Body of pancreas (tissue), 4 donors: Measurements from ENCODE around the gene RARB. TPM values are rescaled to one million over a fixed set of nuclear protein-coding genes. Genes with fewer than 3 reads are reported as not detected.

Experiments used
- ATAC-seq: fragments of 150-250 bp; one replicate; pipeline ENCODE4 v1.9.1; 2016
- DNase-seq, 4 donors: peaks; one replicate each; pipeline ENCODE4 v3.0.0-alpha.2; 2019
- H3K27ac ChIP-seq, 4 donors: fragments of 200-600 bp; sonication (generic); 1 replicate in 3 of 4; 2 replicates in 1 of 4; pipeline versions ENCODE4 v1.5.1 to v1.6.1; 2016 to 2019; ENCODE audit warnings: mild to moderate bottlenecking in 1 of 4, mixed read lengths in 1 of 4, moderate library complexity in 1 of 4
- H3K27me3 ChIP-seq, 2 donors: fragments of 200-600 bp; sonication (generic); one replicate each; pipeline ENCODE4 v1.6.0; 2016; ENCODE audit warnings: mild to moderate bottlenecking in 1 of 2
- H3K36me3 ChIP-seq, 2 donors: fragments of 200-600 bp; sonication (generic); replicated peaks in 1 of 2; 2 replicates each; pipeline ENCODE4 v1.5.1; 2016; ENCODE audit warnings: low read depth in 2 of 2; ENCODE audit not compliant: insufficient read depth in 1 of 2
- H3K4me1 ChIP-seq: fragments of 200-600 bp; sonication (generic); one replicate; pipeline ENCODE4 v1.6.0; 2016
- H3K4me3 ChIP-seq, 2 donors: fragments of 200-600 bp; sonication (generic); 1 replicate in 1 of 2; 2 replicates in 1 of 2; pipeline ENCODE4 v1.5.1; 2016 to 2019
- H3K9me3 ChIP-seq, 3 donors: fragments of 200-600 bp; sonication (generic); 1 replicate in 2 of 3; 2 replicates in 1 of 3; pipeline ENCODE4 v1.5.1; 2016
- CTCF ChIP-seq, 7 experiments: fragments of 450-650 bp in 4 of 7; fragments of 200-600 bp in 3 of 7; sonication (generic) in 3 of 7; IDR thresholded peaks; one replicate each; pipeline ENCODE4 v1.5.1; 2016 to 2019; ENCODE audit warnings: antibody characterized with exemption in 7 of 7
- POLR2A ChIP-seq, 3 donors: fragments of 450-650 bp; IDR thresholded peaks; one replicate each; pipeline ENCODE4 v1.6.1; 2016; ENCODE audit warnings: antibody characterized with exemption in 3 of 3, mild to moderate bottlenecking in 2 of 3
- WGBS, 2 donors: methylation state at CpG; one replicate each; pipeline ENCODE4 v1.1.5; 2017; 5-methylcytosine and 5-hydroxymethylcytosine counted together
- intact Hi-C: fragments of 100-400 bp; cut with DNase I; formaldehyde crosslinking; loops from one replicate; pipeline ENCODE4 v1.15.1; 2023
- total RNA-seq, 2 donors: library from RNA; depleted of rRNA; stranded (reverse); fragments of >200 nt; gene quantifications; one replicate each; pipeline ENCODE4 v1.1.0, GENCODE V29; 2016

The RARB gene
- total RNA-seq, 2 donors from 2014 or later = 1.8 to 3.0 TPM

DNA sequence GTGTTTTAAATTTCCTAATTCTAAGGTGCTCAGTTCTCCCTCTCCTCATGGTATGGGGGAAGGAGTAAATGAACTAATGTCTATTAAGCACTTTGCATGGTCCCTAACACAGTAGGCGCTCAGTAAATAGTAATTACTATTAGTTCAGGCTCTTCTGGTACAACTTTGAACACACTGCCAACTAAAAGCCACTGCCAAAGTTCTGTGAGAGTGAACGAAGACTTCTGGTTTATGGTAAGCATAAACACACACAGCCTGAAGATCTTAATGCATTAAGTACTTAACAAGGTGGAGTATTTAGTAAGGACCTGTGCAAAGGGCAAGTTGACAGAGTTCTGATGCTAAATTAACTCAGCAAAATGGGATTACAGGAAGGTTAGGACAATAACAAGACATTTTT, 24.7 kb downstream of the RARB start:
- DNase-seq = no peak
- Histone ChIP-seq H3K9me3 (no peaks in the 10 kb centered on the region), H3K4me3 (no peak overlapping the region), H3K4me1 (peaks cover 28% of the 10 kb centered on the region), H3K36me3 (no peaks in the 10 kb centered on the region), H3K27me3 (no peaks in the 10 kb centered on the region), H3K27ac (no peak overlapping the region)
- ATAC-seq = no peak
- 91 to 93% methylated on average over 2 of the region's 2 CpGs for WGBS, 2 donors
- TF ChIP-seq CTCF (IDR thresholded peaks at IDR 0.05) (no peak), POLR2A (IDR thresholded peaks at IDR 0.05) (no peak)
- intact Hi-C loops = no loop called here

DNA sequence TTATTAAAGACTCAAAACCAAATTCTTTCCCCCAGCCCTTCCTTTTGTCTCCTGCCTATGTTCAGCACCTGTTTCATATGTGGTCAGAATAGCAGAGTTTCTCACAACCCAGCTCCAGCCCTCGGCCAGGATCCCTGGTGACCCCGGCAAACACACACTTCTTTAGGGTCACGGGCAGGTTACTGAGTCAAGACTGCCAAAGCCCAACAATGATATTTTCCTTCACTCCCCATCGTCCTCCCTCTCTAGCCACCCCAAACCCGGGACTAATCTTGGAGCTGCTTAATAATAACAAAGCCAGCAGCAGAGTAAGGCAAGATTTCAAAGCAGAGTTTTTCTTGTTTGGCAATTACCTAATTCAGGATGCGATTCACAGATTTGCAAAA, 25.5 kb downstream of the RARB start:
- Histone ChIP-seq H3K4me1 (peaks cover 32% of the 10 kb centered on the region), H3K36me3 (no peaks in the 10 kb centered on the region), H3K27ac (no peak overlapping the region), H3K9me3 (no peaks in the 10 kb centered on the region), H3K4me3 (no peak overlapping the region), H3K27me3 (no peaks in the 10 kb centered on the region)
- DNase-seq (no peak), ATAC-seq (no peak)
- WGBS, 2 donors = 65 to 68% methylated on average over 6 of the region's 6 CpGs
- intact Hi-C loops = no loop called here
- TF ChIP-seq CTCF (IDR thresholded peaks at IDR 0.05) (no peak), POLR2A (IDR thresholded peaks at IDR 0.05) (no peak)

- TF ChIP-seq CTCF (IDR thresholded peaks at IDR 0.05) (no peak), POLR2A (IDR thresholded peaks at IDR 0.05) (no peak)
- DNase-seq = no peak
- H3K27ac ChIP-seq = peak overlapping the region in 1 of 4 donors; percentile 32
- no peaks in the 10 kb centered on the region for H3K36me3 ChIP-seq
- H3K4me3 ChIP-seq = no peak overlapping the region
- H3K4me1 ChIP-seq = peaks cover 35% of the 10 kb centered on the region
- peak; percentile 45 for ATAC-seq
- 64% methylated on average over 16 of the region's 16 CpGs for WGBS, 2 donors
- H3K9me3 ChIP-seq = no peaks in the 10 kb centered on the region
- H3K27me3 ChIP-seq = no peaks in the 10 kb centered on the region
- intact Hi-C loops = no loop called here
Observed at GRCh38 chr3:25454005-25454927, 26.2 kb downstream of the RARB start.

GRCh38 chr3:25455441-25456132, 27.5 kb downstream of the RARB start:
- no peaks in the 10 kb centered on the region for H3K27me3 ChIP-seq
- ATAC-seq (no peak), DNase-seq (no peak)
- WGBS, 2 donors = 60 to 64% methylated on average over 8 of the region's 8 CpGs
- peaks cover 38% of the 10 kb centered on the region for H3K4me1 ChIP-seq
- peak overlapping the region in 2 of 4 donors; percentile 34 to 51 for H3K27ac ChIP-seq
- no peak overlapping the region for H3K4me3 ChIP-seq
- intact Hi-C loops = no loop called here
- TF ChIP-seq POLR2A (IDR thresholded peaks at IDR 0.05) (no peak), CTCF (IDR thresholded peaks at IDR 0.05) (no peak)
- H3K36me3 ChIP-seq = no peaks in the 10 kb centered on the region
- no peaks in the 10 kb centered on the region for H3K9me3 ChIP-seq
